Fibroblast of lung (primary cell): Measurements from ENCODE around the gene CFAP77. TPM values are rescaled to one million over a fixed set of nuclear protein-coding genes. Genes with fewer than 3 reads are reported as not detected.

Experiments
- DNase-seq, 2 donors: peaks; one replicate each; pipeline versions ENCODE4 v3.0.0 to v3.0.0-alpha.2; 2010; ENCODE audit warnings: low read depth in 2 of 2
- H2AFZ ChIP-seq: 2 replicates; pipeline ENCODE4 v1.5.1; 2012; ENCODE audit warnings: low read length, control low read depth, inconsistent platforms
- H3K27ac ChIP-seq: 2 replicates; pipeline ENCODE4 v1.5.1; 2011; ENCODE audit warnings: low read length, control low read depth; ENCODE audit not compliant: insufficient read depth
- H3K27me3 ChIP-seq: 2 replicates; pipeline ENCODE4 v1.5.1; 2011; ENCODE audit warnings: mild to moderate bottlenecking, low read length; ENCODE audit not compliant: control insufficient read depth, insufficient read depth
- H3K36me3 ChIP-seq: 2 replicates; pipeline ENCODE4 v1.5.1; 2011; ENCODE audit warnings: low read length; ENCODE audit not compliant: control insufficient read depth, insufficient read depth
- H3K4me1 ChIP-seq: 2 replicates; pipeline ENCODE4 v1.5.1; 2011; ENCODE audit warnings: low read length; ENCODE audit not compliant: control insufficient read depth, insufficient read depth; ENCODE audit errors: extremely low read depth
- H3K4me2 ChIP-seq: 2 replicates; pipeline ENCODE4 v1.5.1; 2011; ENCODE audit warnings: low read length, control low read depth; ENCODE audit not compliant: insufficient read depth; ENCODE audit errors: extremely low read depth
- H3K4me3 ChIP-seq, 4 experiments: fragments of 200-600 bp in 1 of 4; sonication (generic) in 1 of 4; replicated peaks in 1 of 4; 2 replicates each; pipeline ENCODE4 v1.5.1; 2011 to 2016; ENCODE audit warnings: low read length in 4 of 4, low read depth in 3 of 4, mild to moderate bottlenecking in 3 of 4, control low read depth in 2 of 4, inconsistent platforms in 1 of 4, mixed read lengths in 1 of 4; ENCODE audit not compliant: insufficient read depth in 1 of 4; ENCODE audit errors: control extremely low read depth in 1 of 4
- H3K79me2 ChIP-seq: 2 replicates; pipeline ENCODE4 v1.5.1; 2012; ENCODE audit warnings: mild to moderate bottlenecking, low read length, inconsistent platforms; ENCODE audit not compliant: control insufficient read depth, insufficient read depth
- H3K9ac ChIP-seq: 2 replicates; pipeline ENCODE4 v1.5.1; 2011; ENCODE audit warnings: mild to moderate bottlenecking, low read length, control low read depth; ENCODE audit not compliant: insufficient read depth
- H3K9me3 ChIP-seq: 2 replicates; pipeline ENCODE4 v1.5.1; 2012; ENCODE audit warnings: low read depth, low read length; ENCODE audit not compliant: control insufficient read depth, insufficient read depth
- H4K20me1 ChIP-seq: 2 replicates; pipeline ENCODE4 v1.5.1; 2011; ENCODE audit warnings: low read length; ENCODE audit not compliant: control insufficient read depth, insufficient read depth; ENCODE audit errors: extremely low read depth
- CTCF ChIP-seq, 2 donors: IDR thresholded peaks in 1 of 2; conservative IDR thresholded peaks in 1 of 2; 1 replicate in 1 of 2; 2 replicates in 1 of 2; pipeline ENCODE4 v1.5.1; 2011 to 2012; ENCODE audit warnings: low read length in 2 of 2, control low read depth in 1 of 2, inconsistent platforms in 1 of 2, low read depth in 1 of 2, mild to moderate bottlenecking in 1 of 2
- EZH2 ChIP-seq: IDR thresholded peaks from 2 replicates; pipeline ENCODE4 v1.5.1; 2012; ENCODE audit warnings: low read length, control low read depth, mild to moderate bottlenecking; ENCODE audit errors: missing control alignments
- polyA plus RNA-seq, 2 donors: library from polyadenylated mRNA; depleted of rRNA in 1 of 2; stranded (reverse) in 1 of 2; unstranded in 1 of 2; fragments of >200 nt; gene quantifications; 2 replicates each; pipeline ENCODE4 v1.2.1, GENCODE V29; 2011 to 2012; ENCODE audit warnings: missing spikeins in 1 of 2
- total RNA-seq: library from RNA; depleted of rRNA; stranded (reverse); fragments of >200 nt; gene quantifications from 2 replicates; pipeline ENCODE4 v1.2.1, GENCODE V29; 2014

The CFAP77 gene
- total and polyA plus RNA-seq, 2 donors (not counting 1 experiment from before 2014, with no cell fraction given), result not detected

GRCh38 chr9:132547052-132547431 is 137.0 kb downstream of the CFAP77 start:
- no peaks in the 10 kb centered on the region for H3K27me3 ChIP-seq
- H3K27ac ChIP-seq, result no peak overlapping the region
- no peak overlapping the region for H2AFZ ChIP-seq
- H3K79me2 ChIP-seq, result no peaks in the 10 kb centered on the region
- TF ChIP-seq EZH2 (no peak), CTCF (conservative IDR thresholded peaks at IDR 0.05 in 1 of 2, IDR thresholded peaks at IDR 0.05 in 1 of 2; ENCODE audit: low read depth in 1 of 2, low read length in 2 of 2) (no peak)
- H3K9ac ChIP-seq, result no peak overlapping the region
- H4K20me1 ChIP-seq, result no peaks in the 10 kb centered on the region
- no peak overlapping the region for H3K4me3 ChIP-seq
- no peak for DNase-seq
- H3K36me3 ChIP-seq, result no peaks in the 10 kb centered on the region
- H3K4me1 ChIP-seq, result peaks cover 2% of the 10 kb centered on the region
- H3K4me2 ChIP-seq, result no peak overlapping the region
- H3K9me3 ChIP-seq, result no peaks in the 10 kb centered on the region

GRCh38 chr9:132547436-132547835 is 137.4 kb downstream of the CFAP77 start:
- no peaks in the 10 kb centered on the region for H3K9me3 ChIP-seq

GRCh38 chr9:132547976-132548730 is 138.1 kb downstream of the CFAP77 start:
- H3K4me3 ChIP-seq, result no peak overlapping the region
- H2AFZ ChIP-seq, result no peak overlapping the region
- DNase-seq, result no peak
- no peaks in the 10 kb centered on the region for H3K27me3 ChIP-seq
- no peaks in the 10 kb centered on the region for H3K36me3 ChIP-seq
- no peak for TF ChIP-seq CTCF (conservative IDR thresholded peaks at IDR 0.05 in 1 of 2, IDR thresholded peaks at IDR 0.05 in 1 of 2; ENCODE audit: low read depth in 1 of 2, low read length in 2 of 2)
- no peak for TF ChIP-seq EZH2
- H3K27ac ChIP-seq, result no peak overlapping the region
- H3K4me1 ChIP-seq, result peaks cover 2% of the 10 kb centered on the region
- H3K4me2 ChIP-seq, result no peak overlapping the region
- no peaks in the 10 kb centered on the region for H3K79me2 ChIP-seq
- H4K20me1 ChIP-seq, result no peaks in the 10 kb centered on the region
- H3K9me3 ChIP-seq, result no peaks in the 10 kb centered on the region
- H3K9ac ChIP-seq, result no peak overlapping the region

More at GRCh38 chr9:132547436-132547835, 137.4 kb downstream of the CFAP77 start:
- no peak overlapping the region for H3K4me2 ChIP-seq
- peaks cover 2% of the 10 kb centered on the region for H3K4me1 ChIP-seq
- no peak for DNase-seq
- no peak for TF ChIP-seq CTCF (conservative IDR thresholded peaks at IDR 0.05 in 1 of 2, IDR thresholded peaks at IDR 0.05 in 1 of 2; ENCODE audit: low read depth in 1 of 2, low read length in 2 of 2)
- TF ChIP-seq EZH2, result no peak
- H3K27ac ChIP-seq, result no peak overlapping the region
- no peaks in the 10 kb centered on the region for H3K27me3 ChIP-seq
- H4K20me1 ChIP-seq, result no peaks in the 10 kb centered on the region
- no peaks in the 10 kb centered on the region for H3K79me2 ChIP-seq
- no peak overlapping the region for H2AFZ ChIP-seq
- H3K4me3 ChIP-seq, result no peak overlapping the region
- no peaks in the 10 kb centered on the region for H3K36me3 ChIP-seq
- H3K9ac ChIP-seq, result no peak overlapping the region
